Suppressor macrophage (primary cell): Measurements from ENCODE around the gene SBF2.
"Not testable (repeated sequence)": the region's sequence is repeated elsewhere in the genome, so short reads cannot be mapped to it uniquely, and the experiment has no call there.

Source experiments
- DNase-seq, 4 experiments: peaks; one replicate each; pipeline ENCODE4 v3.0.0-alpha.2; 2020 to 2022

Gene SBF2

GRCh38 chr11:10265936-10266335 is 28.1 kb downstream of the SBF2 start:
- DNase-seq = no peak

GRCh38 chr11:10264716-10265115 is 29.3 kb downstream of the SBF2 start:
- not testable (repeated sequence) for DNase-seq

- DNase-seq = no peak
These were observed 30.1 kb downstream of the SBF2 start for GRCh38 chr11:10263929-10264328.

DNA sequence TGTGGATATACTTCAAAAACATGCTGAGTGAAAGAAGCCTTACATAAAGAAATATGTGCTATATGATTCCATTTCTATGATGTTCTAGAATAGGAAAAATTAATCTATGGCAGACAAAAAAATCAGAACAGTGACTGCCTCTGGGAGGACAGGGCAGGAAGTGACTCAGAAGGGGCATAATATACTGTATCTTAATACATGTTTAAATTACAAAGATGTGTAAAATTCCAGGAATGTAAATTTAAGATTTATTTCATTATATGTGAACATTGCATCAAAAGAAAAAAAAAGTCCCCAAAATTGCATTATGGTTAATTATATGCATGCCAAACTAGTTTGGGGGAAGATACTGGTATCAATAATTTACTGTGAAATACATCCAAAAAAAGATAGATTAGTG is 32.2 kb downstream of the SBF2 start:
- DNase-seq = no peak

GRCh38 chr11:10257478-10257877 is 36.5 kb downstream of the SBF2 start:
- no peak for DNase-seq

GRCh38 chr11:10255388-10256125 is 38.5 kb downstream of the SBF2 start:
- DNase-seq = peak in 3 of 4 experiments; percentile 1 to 23 (median 15)

- DNase-seq = not testable (repeated sequence)
These were observed 44.4 kb downstream of the SBF2 start for GRCh38 chr11:10249448-10250131.

DNA sequence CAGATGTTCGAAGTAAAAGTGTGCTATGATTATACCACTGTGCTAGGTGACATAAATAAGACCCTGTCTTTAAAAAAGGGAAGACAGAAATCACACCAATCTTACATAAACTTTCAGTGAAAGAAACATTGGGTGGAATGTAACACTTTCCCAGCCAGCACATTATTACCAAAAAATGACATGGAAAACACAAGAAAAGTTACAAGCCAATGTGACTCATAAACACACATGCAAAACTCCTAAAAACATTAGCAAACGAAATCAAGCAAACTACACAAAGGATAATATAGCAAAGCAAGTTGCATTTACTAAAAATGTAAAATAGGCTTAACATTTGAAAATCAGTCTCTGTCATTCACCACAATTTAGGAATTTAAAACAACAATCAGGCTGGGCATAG is 47.0 kb downstream of the SBF2 start:
- no peak for DNase-seq

DNA sequence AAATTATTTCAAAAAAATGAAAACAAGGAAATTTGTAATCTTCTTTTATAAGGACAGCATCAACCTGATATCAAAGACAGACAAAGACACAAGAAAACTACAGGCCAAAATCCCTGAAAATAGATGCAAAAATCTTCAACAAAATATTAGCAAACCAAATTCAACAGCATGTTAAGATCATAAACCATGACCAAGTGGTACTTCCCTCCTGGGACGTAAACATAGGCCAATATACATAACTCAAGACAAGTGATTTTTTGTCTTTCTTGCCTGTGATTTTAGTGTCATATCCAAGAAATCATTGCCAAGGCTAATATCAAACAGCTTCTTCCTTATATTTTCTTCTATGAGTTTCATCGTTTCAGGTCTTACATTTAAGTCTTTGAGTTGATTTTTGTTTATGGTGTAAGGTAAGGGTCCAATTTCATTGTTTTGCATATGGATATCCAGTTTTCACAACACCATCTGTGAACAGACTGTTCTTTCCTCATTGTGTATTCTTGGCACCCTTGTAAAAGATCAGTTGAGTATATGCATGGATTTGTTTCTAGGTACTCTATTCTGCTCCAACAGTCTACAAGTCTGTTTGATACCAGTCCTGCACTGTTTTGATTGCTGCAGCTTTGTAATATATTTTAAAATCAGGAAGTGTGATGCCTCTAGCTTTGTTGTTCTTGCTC is 50.0 kb downstream of the SBF2 start:
- no peak for DNase-seq

- DNase-seq = no peak
These were observed 57.2 kb downstream of the SBF2 start for GRCh38 chr11:10236840-10237239.

DNA sequence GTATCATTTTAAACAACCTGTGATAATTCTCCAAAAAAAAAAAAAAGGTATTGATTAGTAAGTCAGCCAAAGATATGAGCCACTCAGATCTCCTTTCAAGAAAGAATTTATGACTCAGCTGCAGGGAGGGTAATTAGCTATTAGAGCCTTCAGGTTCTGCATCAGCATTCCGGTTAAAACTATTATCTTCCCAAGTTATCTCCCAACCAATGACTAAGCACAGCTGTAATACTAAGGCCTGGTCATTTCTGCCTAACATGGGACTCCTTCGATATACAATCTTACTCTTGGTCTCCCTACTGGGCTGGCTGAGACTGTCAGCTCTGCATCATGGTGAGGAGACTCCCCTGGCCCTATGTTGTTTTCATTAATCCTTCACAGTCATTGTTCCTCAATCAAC is 60.4 kb downstream of the SBF2 start:
- no peak for DNase-seq

- DNase-seq = no peak
These were observed 61.3 kb downstream of the SBF2 start for GRCh38 chr11:10232756-10233155.

- not testable (repeated sequence) for DNase-seq
These were observed 62.2 kb downstream of the SBF2 start for GRCh38 chr11:10231803-10232202.

DNA sequence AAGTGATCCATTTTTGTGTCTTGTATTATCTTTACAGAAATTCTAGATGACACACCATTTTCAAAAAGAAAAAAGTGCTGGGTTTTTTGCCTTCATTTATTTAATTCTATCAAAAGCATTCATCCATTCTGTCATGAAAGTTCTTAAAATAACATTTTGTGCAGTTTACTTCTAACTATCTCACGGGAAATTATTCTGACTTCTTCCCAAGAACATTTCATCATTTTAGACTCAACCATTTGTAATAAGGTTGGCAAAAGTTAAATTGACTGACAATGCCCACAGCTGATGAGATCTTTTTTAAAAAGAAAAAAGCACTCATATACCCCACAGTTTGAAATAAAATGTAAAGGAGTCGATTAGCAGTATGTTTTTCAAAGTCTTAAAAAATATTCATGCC is 68.5 kb downstream of the SBF2 start:
- DNase-seq = no peak

GRCh38 chr11:10222399-10222798 is 71.6 kb downstream of the SBF2 start:
- no peak for DNase-seq

DNA sequence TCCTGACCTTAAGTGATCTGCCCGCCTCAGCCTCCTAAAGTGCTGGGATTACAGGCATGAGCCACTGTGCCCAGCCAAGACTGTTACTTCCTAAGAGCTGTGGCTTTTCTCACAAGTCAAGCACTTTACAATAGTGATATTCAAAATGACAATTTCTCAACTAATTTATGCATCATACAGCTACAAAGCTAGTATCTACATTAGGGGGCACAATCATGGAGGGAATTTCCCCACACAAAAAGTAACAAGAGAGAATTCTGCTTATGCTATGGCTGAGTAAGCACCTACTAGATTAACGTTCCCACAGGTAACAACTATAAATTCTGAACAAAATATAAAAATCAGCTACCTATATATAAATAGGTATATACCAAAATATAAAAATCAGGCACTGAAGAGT is 72.7 kb downstream of the SBF2 start:
- no peak for DNase-seq

GRCh38 chr11:10211470-10211869 is 82.5 kb downstream of the SBF2 start:
- no peak for DNase-seq

- DNase-seq = no peak
These were observed 84.7 kb downstream of the SBF2 start for GRCh38 chr11:10209326-10209725.

- DNase-seq = peak; percentile 10 to 70 (median 40)
These were observed 85.9 kb downstream of the SBF2 start for GRCh38 chr11:10208131-10208575.

GRCh38 chr11:10205928-10206327 is 88.1 kb downstream of the SBF2 start:
- DNase-seq = no peak

GRCh38 chr11:10204021-10204420 is 90.0 kb downstream of the SBF2 start:
- peak in 1 of 4 experiments; percentile 16 for DNase-seq

GRCh38 chr11:10201343-10201742 is 92.7 kb downstream of the SBF2 start:
- DNase-seq = no peak

GRCh38 chr11:10197091-10197490 is 96.9 kb downstream of the SBF2 start:
- DNase-seq = no peak

- no peak for DNase-seq
These were observed 102.0 kb downstream of the SBF2 start for GRCh38 chr11:10192036-10192435.
